GM12878 (cell line): ENCODE results near the gene ADAM30. TPM values are rescaled to one million over a fixed set of nuclear protein-coding genes. Genes with fewer than 3 reads are reported as not detected.

Source experiments
- ATAC-seq: fragments of 200-7000 bp; cut with Tn5 transposase; 3 replicates; pipeline ENCODE4 v1.9.1; 2020; ENCODE audit warnings: mild to moderate bottlenecking, moderate library complexity
- BruUV-seq: library from RNA; stranded (reverse); fragments of 400-500 nt; replicated peaks from 2 replicates; lab custom pipeline; 2021; lab: Mats Ljungman, UMichigan
- CTCF ChIA-PET: fragments of 300-600 bp; sonication (Branson Sonifier 250); formaldehyde crosslinking; extraction: SDS; loops from one replicate; lab custom pipeline; 2021; ENCODE audit warnings: inconsistent platforms; lab: Yijun Ruan, JAX
- POLR2A ChIA-PET: fragments of 350-600 bp; formaldehyde crosslinking; extraction: SDS; loops from one replicate; lab custom pipeline; 2021; ENCODE audit warnings: inconsistent platforms; lab: Charles Lee
- RAD21 ChIA-PET: fragments of 300-600 bp; sonication (Branson Sonifier 250); formaldehyde crosslinking; loops from one replicate; lab custom pipeline; 2023; ENCODE audit warnings: antibody characterized with exemption; ENCODE audit not compliant: unreplicated experiment; lab: Charles Lee
- SMC1A ChIA-PET: fragments of 300-600 bp; sonication (Branson Sonifier 250); formaldehyde crosslinking; loops from one replicate; lab custom pipeline; 2023; ENCODE audit not compliant: unreplicated experiment, uncharacterized antibody; lab: Charles Lee
- DNase-seq: peaks from one replicate; pipeline ENCODE4 v3.0.0-alpha.2; 2011; ENCODE audit warnings: low read depth, low spot score
- FAIRE-seq: peaks from 3 replicates; lab custom pipeline; 2011; peaks lifted over from hg19 to GRCh38; lab: Jason Lieb, UNC
- H2AFZ ChIP-seq: 2 replicates; pipeline ENCODE4 v1.6.0; 2011; ENCODE audit warnings: low read depth, low read length, control low read depth; ENCODE audit not compliant: control insufficient read depth
- H3K27ac ChIP-seq: 2 replicates; pipeline ENCODE4 v1.5.1; 2011; ENCODE audit warnings: control low read depth; ENCODE audit not compliant: control insufficient read depth, insufficient read depth
- H3K27me3 ChIP-seq, 2 experiments: replicated peaks in 1 of 2; 2 replicates each; pipeline versions ENCODE4 v1.6.0 to v1.6.1; 2011; ENCODE audit warnings: low read length in 1 of 2; ENCODE audit not compliant: control insufficient read depth in 2 of 2, insufficient read depth in 2 of 2
- H3K36me3 ChIP-seq, 2 experiments: 2 replicates each; pipeline ENCODE4 v1.5.1; 2011; ENCODE audit warnings: low read length in 1 of 2; ENCODE audit not compliant: control insufficient read depth in 2 of 2, insufficient read depth in 2 of 2
- H3K4me1 ChIP-seq: 2 replicates; pipeline ENCODE4 v1.6.1; 2011; ENCODE audit warnings: mild to moderate bottlenecking, low read length, moderate library complexity, mixed read lengths; ENCODE audit not compliant: control insufficient read depth, insufficient read depth
- H3K4me2 ChIP-seq: 2 replicates; pipeline ENCODE4 v1.6.0; 2011; ENCODE audit warnings: control low read depth; ENCODE audit not compliant: control insufficient read depth, insufficient read depth
- H3K4me3 ChIP-seq: fragments of 200-600 bp; sonication (generic); 2 replicates; pipeline ENCODE4 v1.5.1; 2016
- H3K79me2 ChIP-seq: 2 replicates; pipeline ENCODE4 v1.6.0; 2011; ENCODE audit warnings: low read length; ENCODE audit not compliant: control insufficient read depth, insufficient read depth
- H3K9ac ChIP-seq: 2 replicates; pipeline ENCODE4 v1.8.0; 2011; ENCODE audit warnings: low read length, control low read depth, mixed read lengths; ENCODE audit not compliant: control insufficient read depth, insufficient read depth
- H3K9me3 ChIP-seq: replicated peaks from 3 replicates; pipeline ENCODE4 v1.5.1; 2011; ENCODE audit warnings: mild to moderate bottlenecking, low read length; ENCODE audit not compliant: control insufficient read depth, insufficient read depth
- H4K20me1 ChIP-seq: 2 replicates; pipeline ENCODE4 v1.6.0; 2011; ENCODE audit not compliant: control insufficient read depth, insufficient read depth
- HDAC6 ChIP-seq: fragments of 200-600 bp; sonication (generic); IDR thresholded peaks from one replicate; pipeline ENCODE4 v1.8.0; 2017; ENCODE audit warnings: antibody characterized with exemption; ENCODE audit not compliant: unreplicated experiment
- MXI1 ChIP-seq: fragments of 150-350 bp; IDR thresholded peaks from 2 replicates; pipeline ENCODE4 v1.6.1; 2011; ENCODE audit warnings: low read depth, mild to moderate bottlenecking, inconsistent platforms, low read length, improper control_type of control experiment
- PML ChIP-seq: IDR thresholded peaks from 2 replicates; pipeline ENCODE4 v1.6.1; 2012; ENCODE audit warnings: low read length, inconsistent platforms
- POLR2AphosphoS2 ChIP-seq: IDR thresholded peaks from 2 replicates; pipeline ENCODE4 v1.6.1; 2011; ENCODE audit warnings: low read depth, mild to moderate bottlenecking, low read length, improper control_type of control experiment, moderate library complexity
- SIN3A ChIP-seq: IDR thresholded peaks from 2 replicates; pipeline ENCODE4 v1.6.1; 2012; ENCODE audit warnings: low read depth, low read length, improper control_type of control experiment
- SREBF1 ChIP-seq: IDR thresholded peaks from 2 replicates; pipeline ENCODE4 v1.6.1; 2012; ENCODE audit warnings: mild to moderate bottlenecking, low read length
- WGBS: methylation state at CpG from one replicate; pipeline ENCODE4 v1.1.6; 2016; ENCODE audit warnings: low lambda C conversion rate; ENCODE audit not compliant: insufficient replicate concordance, insufficient coverage; ENCODE audit errors: missing lambda C conversion rate; 5-methylcytosine and 5-hydroxymethylcytosine counted together
- in situ Hi-C: fragments of 300-500 bp; cut with MboI; formaldehyde crosslinking; loops from 9 replicates; pipeline ENCODE4 v1.14.3; 2018; ENCODE audit warnings: mixed read lengths
- intact Hi-C: fragments of 100-400 bp; cut with micrococcal nuclease; formaldehyde crosslinking; loops from one replicate; pipeline ENCODE4 v1.14.2; 2022; ENCODE audit not compliant: unreplicated experiment
- polyA plus RNA-seq, 11 experiments: library from polyadenylated mRNA; depleted of rRNA in 4 of 11; unstranded in 6 of 11; stranded (reverse) in 5 of 11; fragments of >200 nt; fragmentation: Nextera tagmentation in 4 of 11; fragmentation: Illumina TruSeq in 1 of 11; extraction: Ambion mirVana in 4 of 11; extraction: Trizol in 1 of 11; gene quantifications; 1 replicate in 1 of 11; 2 replicates in 10 of 11; pipeline versions ENCODE4 v1.2.1 to v1.2.3, GENCODE V29; 2011 to 2016; ENCODE audit warnings: inconsistent platforms in 2 of 11, missing spikeins in 2 of 11, low read depth in 1 of 11
- total RNA-seq, 4 experiments: library from RNA; depleted of rRNA in 3 of 4; stranded (reverse); fragments of >200 nt in 3 of 4; fragmentation: Illumina TruSeq in 1 of 4; extraction: Trizol in 1 of 4; gene quantifications; 2 replicates each; pipeline versions ENCODE4 v1.2.1 to v1.2.3, GENCODE V29; 2013 to 2021
- TF ChIP-seq, protein P1 (sequence below): fragments of 450-650 bp; IDR thresholded peaks from 2 replicates; pipeline ENCODE4 v1.6.1; 2017; ENCODE audit warnings: mild to moderate bottlenecking
- TF ChIP-seq, protein P2 (sequence below): fragments of 450-650 bp; IDR thresholded peaks from 2 replicates; pipeline ENCODE4 v1.6.1; 2017; ENCODE audit warnings: mild to moderate bottlenecking, low read depth, inconsistent platforms; ENCODE audit not compliant: poor library complexity, severe bottlenecking

Gene ADAM30
- total and polyA plus RNA-seq, 10 of the 15 experiments (the other 5 are each of a cell fraction or from before 2014, with no cell fraction given): not detected

GRCh38 chr1:119895102-119895501 lies 1.2 kb downstream of the ADAM30 start:
- Histone ChIP-seq H3K27ac (no peak overlapping the region), H3K9ac (no peak overlapping the region), H2AFZ (no peak overlapping the region), H3K27me3 (peaks cover 0 to 3% of the 10 kb centered on the region in 2 experiments; a peak in 3 of 4 replicates), H3K79me2 (no peaks in the 10 kb centered on the region), H3K4me3 (no peak overlapping the region), H4K20me1 (no peaks in the 10 kb centered on the region), H3K9me3 (no peaks in the 10 kb centered on the region), H3K36me3 (no peaks in the 10 kb centered on the region), H3K4me2 (no peak overlapping the region), H3K4me1 (no peaks in the 10 kb centered on the region)
- 21% methylated on average over 4 of the region's 4 CpGs for WGBS
- ChIA-PET SMC1A (no interaction called here), CTCF (interaction anchor here (1.8 kb wide), 1 partner anchor 9 kb away, joined by 3 read pairs; no protein-coding TSS in a partner anchor), POLR2A (no interaction called here), RAD21 (no interaction called here)
- no peak for ATAC-seq
- no peak for TF ChIP-seq PML
- no peak for TF ChIP-seq MXI1
- no peak for TF ChIP-seq SIN3A
- TF ChIP-seq HDAC6: no peak
- TF ChIP-seq, protein P1, sequence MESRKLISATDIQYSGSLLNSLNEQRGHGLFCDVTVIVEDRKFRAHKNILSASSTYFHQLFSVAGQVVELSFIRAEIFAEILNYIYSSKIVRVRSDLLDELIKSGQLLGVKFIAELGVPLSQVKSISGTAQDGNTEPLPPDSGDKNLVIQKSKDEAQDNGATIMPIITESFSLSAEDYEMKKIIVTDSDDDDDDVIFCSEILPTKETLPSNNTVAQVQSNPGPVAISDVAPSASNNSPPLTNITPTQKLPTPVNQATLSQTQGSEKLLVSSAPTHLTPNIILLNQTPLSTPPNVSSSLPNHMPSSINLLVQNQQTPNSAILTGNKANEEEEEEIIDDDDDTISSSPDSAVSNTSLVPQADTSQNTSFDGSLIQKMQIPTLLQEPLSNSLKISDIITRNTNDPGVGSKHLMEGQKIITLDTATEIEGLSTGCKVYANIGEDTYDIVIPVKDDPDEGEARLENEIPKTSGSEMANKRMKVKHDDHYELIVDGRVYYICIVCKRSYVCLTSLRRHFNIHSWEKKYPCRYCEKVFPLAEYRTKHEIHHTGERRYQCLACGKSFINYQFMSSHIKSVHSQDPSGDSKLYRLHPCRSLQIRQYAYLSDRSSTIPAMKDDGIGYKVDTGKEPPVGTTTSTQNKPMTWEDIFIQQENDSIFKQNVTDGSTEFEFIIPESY: no peak
- TF ChIP-seq POLR2AphosphoS2: no peak
- TF ChIP-seq, protein P2, sequence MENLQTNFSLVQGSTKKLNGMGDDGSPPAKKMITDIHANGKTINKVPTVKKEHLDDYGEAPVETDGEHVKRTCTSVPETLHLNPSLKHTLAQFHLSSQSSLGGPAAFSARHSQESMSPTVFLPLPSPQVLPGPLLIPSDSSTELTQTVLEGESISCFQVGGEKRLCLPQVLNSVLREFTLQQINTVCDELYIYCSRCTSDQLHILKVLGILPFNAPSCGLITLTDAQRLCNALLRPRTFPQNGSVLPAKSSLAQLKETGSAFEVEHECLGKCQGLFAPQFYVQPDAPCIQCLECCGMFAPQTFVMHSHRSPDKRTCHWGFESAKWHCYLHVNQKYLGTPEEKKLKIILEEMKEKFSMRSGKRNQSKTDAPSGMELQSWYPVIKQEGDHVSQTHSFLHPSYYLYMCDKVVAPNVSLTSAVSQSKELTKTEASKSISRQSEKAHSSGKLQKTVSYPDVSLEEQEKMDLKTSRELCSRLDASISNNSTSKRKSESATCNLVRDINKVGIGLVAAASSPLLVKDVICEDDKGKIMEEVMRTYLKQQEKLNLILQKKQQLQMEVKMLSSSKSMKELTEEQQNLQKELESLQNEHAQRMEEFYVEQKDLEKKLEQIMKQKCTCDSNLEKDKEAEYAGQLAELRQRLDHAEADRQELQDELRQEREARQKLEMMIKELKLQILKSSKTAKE: no peak
- TF ChIP-seq SREBF1: no peak
- DNase-seq: no peak
- intact Hi-C loops (no loop called here), in situ Hi-C loops (no loop called here)
- no peak for FAIRE-seq
- no TSS peak for BruUV-seq
